Neural progenitor cell (in vitro differentiated cells): ENCODE measurements around the gene IGF1.

Experiments used
- CTCF ChIP-seq: fragments of 200-600 bp; sonication (generic); IDR thresholded peaks from 2 replicates; pipeline ENCODE4 v1.5.1; 2017; ENCODE audit warnings: antibody characterized with exemption, mild to moderate bottlenecking
- EZH2 ChIP-seq: fragments of 200-600 bp; sonication (generic); IDR thresholded peaks from 2 replicates; pipeline ENCODE4 v1.6.1; 2017; ENCODE audit warnings: antibody characterized with exemption, mild to moderate bottlenecking, moderate library complexity
- EZH2phosphoT487 ChIP-seq: fragments of 200-600 bp; sonication (generic); IDR thresholded peaks from 2 replicates; pipeline ENCODE4 v1.6.1; 2017; ENCODE audit warnings: antibody characterized with exemption

GRCh38 chr12:102388469-102388868 is 91.9 kb downstream of the IGF1 start:
- no peak for TF ChIP-seq CTCF
- TF ChIP-seq EZH2, result no peak
- no peak for TF ChIP-seq EZH2phosphoT487
